IMR-90 (cell line): Measurements from ENCODE around the gene RAI1. TPM values are rescaled to one million over a fixed set of nuclear protein-coding genes. Genes with fewer than 3 reads are reported as not detected.

Source experiments
- ATAC-seq: fragments of 200-7000 bp; cut with Tn5 transposase; 2 replicates; pipeline ENCODE4 v1.9.1; 2020; ENCODE audit warnings: low read depth, mild to moderate bottlenecking, moderate library complexity
- BruUV-seq: library from RNA; stranded (reverse); fragments of 400-500 nt; replicated peaks from 2 replicates; lab custom pipeline; 2021; lab: Mats Ljungman, UMichigan
- CTCF ChIA-PET: fragments of 300-600 bp; formaldehyde crosslinking; extraction: SDS; loops from one replicate; lab custom pipeline; 2021; ENCODE audit warnings: antibody characterized with exemption; lab: Yijun Ruan, JAX
- POLR2A ChIA-PET: fragments of 300-600 bp; sonication (Branson Sonifier 250); formaldehyde crosslinking; loops from one replicate; lab custom pipeline; 2022; ENCODE audit warnings: antibody characterized with exemption; ENCODE audit not compliant: unreplicated experiment; lab: Charles Lee
- DNase-seq: peaks from one replicate; pipeline ENCODE4 v3.0.0; 2013
- H2AFZ ChIP-seq: replicated peaks from 2 replicates; pipeline ENCODE3; 2013; ENCODE audit warnings: low read length, mild to moderate bottlenecking; ENCODE audit not compliant: poor library complexity
- H2AK5ac ChIP-seq: 2 replicates; pipeline ENCODE4 v1.6.1; 2013; ENCODE audit warnings: low read depth, low read length, inconsistent platforms
- H2AK9ac ChIP-seq: replicated peaks from 2 replicates; pipeline ENCODE3; 2013; ENCODE audit warnings: mild to moderate bottlenecking, low read depth, low read length, moderate library complexity; ENCODE audit not compliant: poor library complexity
- H2BK120ac ChIP-seq: 2 replicates; pipeline ENCODE4 v1.6.1; 2013; ENCODE audit warnings: low read depth, low read length, inconsistent platforms
- H2BK15ac ChIP-seq: 3 replicates; pipeline ENCODE4 v1.6.1; 2013; ENCODE audit warnings: low read depth, low read length, inconsistent platforms
- H2BK20ac ChIP-seq: 2 replicates; pipeline ENCODE4 v1.6.1; 2013; ENCODE audit warnings: low read depth, mild to moderate bottlenecking, inconsistent platforms, low read length, moderate library complexity
- H2BK5ac ChIP-seq: 2 replicates; pipeline ENCODE4 v1.6.1; 2013; ENCODE audit warnings: mild to moderate bottlenecking, low read depth, low read length, inconsistent platforms; ENCODE audit not compliant: poor library complexity, severe bottlenecking
- H3K14ac ChIP-seq: replicated peaks from 2 replicates; pipeline ENCODE4 v1.6.1; 2013; ENCODE audit warnings: low read depth, low read length, inconsistent platforms
- H3K18ac ChIP-seq: 2 replicates; pipeline ENCODE4 v1.6.1; 2013; ENCODE audit warnings: low read depth, low read length, control low read depth
- H3K23ac ChIP-seq: 2 replicates; pipeline ENCODE4 v1.6.1; 2013; ENCODE audit warnings: low read depth, low read length, inconsistent platforms
- H3K27ac ChIP-seq: 2 replicates; pipeline ENCODE4 v1.5.1; 2013; ENCODE audit warnings: mild to moderate bottlenecking, control low read depth, low read length; ENCODE audit not compliant: insufficient read depth
- H3K27me3 ChIP-seq: 2 replicates; pipeline ENCODE4 v1.6.1; 2013; ENCODE audit warnings: low read length; ENCODE audit not compliant: control insufficient read depth, insufficient read depth
- H3K36me3 ChIP-seq: 2 replicates; pipeline ENCODE4 v1.6.1; 2013; ENCODE audit warnings: low read length, mixed read lengths; ENCODE audit not compliant: control insufficient read depth, insufficient read depth
- H3K4ac ChIP-seq: 2 replicates; pipeline ENCODE4 v1.6.1; 2013; ENCODE audit warnings: low read depth, low read length, inconsistent platforms
- H3K4me1 ChIP-seq: 2 replicates; pipeline ENCODE4 v1.6.1; 2013; ENCODE audit warnings: low read length, mixed read lengths; ENCODE audit not compliant: control insufficient read depth, insufficient read depth
- H3K4me2 ChIP-seq: 2 replicates; pipeline ENCODE4 v1.6.1; 2013; ENCODE audit warnings: low read depth, mild to moderate bottlenecking, control low read depth, low read length, moderate library complexity
- H3K4me3 ChIP-seq: 2 replicates; pipeline ENCODE4 v1.5.1; 2013; ENCODE audit warnings: low read depth, mild to moderate bottlenecking, control low read depth, low read length, moderate library complexity; ENCODE audit not compliant: insufficient read depth
- H3K56ac ChIP-seq: 2 replicates; pipeline ENCODE4 v1.6.1; 2013; ENCODE audit warnings: low read length, inconsistent platforms; ENCODE audit not compliant: insufficient read depth; ENCODE audit errors: extremely low read depth
- H3K79me1 ChIP-seq, 2 experiments: 2 replicates each; pipeline ENCODE4 v1.6.1; 2013; ENCODE audit warnings: low read length in 2 of 2, inconsistent platforms in 1 of 2, low read depth in 1 of 2
- H3K9ac ChIP-seq: 2 replicates; pipeline ENCODE4 v1.6.1; 2013; ENCODE audit warnings: low read depth, low read length, control low read depth
- H3K9me1 ChIP-seq: 2 replicates; pipeline ENCODE4 v1.6.1; 2013; ENCODE audit warnings: low read length, inconsistent platforms; ENCODE audit not compliant: insufficient read depth
- H3K9me3 ChIP-seq: 2 replicates; pipeline ENCODE4 v1.6.1; 2013; ENCODE audit warnings: low read length; ENCODE audit not compliant: control insufficient read depth, insufficient read depth
- H4K20me1 ChIP-seq: 2 replicates; pipeline ENCODE4 v1.6.1; 2013; ENCODE audit warnings: low read length, inconsistent platforms; ENCODE audit not compliant: insufficient read depth
- H4K5ac ChIP-seq: 2 replicates; pipeline ENCODE4 v1.6.1; 2013; ENCODE audit warnings: mild to moderate bottlenecking, low read depth, low read length, control low read depth
- H4K8ac ChIP-seq, 2 experiments: 2 replicates each; pipeline ENCODE4 v1.6.1; 2013; ENCODE audit warnings: low read depth in 2 of 2, low read length in 2 of 2, control low read depth in 1 of 2, inconsistent platforms in 1 of 2
- H4K91ac ChIP-seq: 2 replicates; pipeline ENCODE4 v1.6.1; 2013; ENCODE audit warnings: low read depth, low read length, inconsistent platforms; ENCODE audit not compliant: insufficient read depth
- BHLHE40 ChIP-seq: fragments of 150-350 bp; IDR thresholded peaks from 2 replicates; pipeline ENCODE4 v1.6.1; 2016; ENCODE audit warnings: mild to moderate bottlenecking, low read depth, low read length
- CEBPB ChIP-seq: IDR thresholded peaks from 2 replicates; pipeline ENCODE4 v1.6.1; 2012; ENCODE audit warnings: low read depth, low read length, improper control_type of control experiment
- CHD1 ChIP-seq: IDR thresholded peaks from 2 replicates; pipeline ENCODE4 v1.6.1; 2012; ENCODE audit warnings: low read depth, low read length, improper control_type of control experiment
- CTCF ChIP-seq: conservative IDR thresholded peaks from 2 replicates; pipeline ENCODE4 v1.5.1; 2012; ENCODE audit warnings: mild to moderate bottlenecking, low read depth, low read length, improper control_type of control experiment
- ELK1 ChIP-seq: fragments of 150-350 bp; IDR thresholded peaks from 2 replicates; pipeline ENCODE4 v1.6.1; 2016; ENCODE audit warnings: low read depth, mild to moderate bottlenecking, low read length, moderate library complexity, borderline replicate concordance
- FOS ChIP-seq: fragments of 150-350 bp; IDR thresholded peaks from 2 replicates; pipeline ENCODE4 v1.6.1; 2016; ENCODE audit warnings: low read depth, low read length
- MAFK ChIP-seq: IDR thresholded peaks from 2 replicates; pipeline ENCODE4 v1.6.1; 2012; ENCODE audit warnings: low read depth, low read length, improper control_type of control experiment
- MAZ ChIP-seq: IDR thresholded peaks from 2 replicates; pipeline ENCODE4 v1.6.1; 2012; ENCODE audit warnings: low read depth, mild to moderate bottlenecking, low read length, improper control_type of control experiment, moderate library complexity, borderline replicate concordance
- MXI1 ChIP-seq: IDR thresholded peaks from 2 replicates; pipeline ENCODE4 v1.6.1; 2012; ENCODE audit warnings: low read depth, mild to moderate bottlenecking, low read length, moderate library complexity, borderline replicate concordance
- NFE2L2 ChIP-seq: fragments of 150-350 bp; IDR thresholded peaks from 2 replicates; pipeline ENCODE4 v1.6.1; 2016; ENCODE audit warnings: low read depth, mild to moderate bottlenecking, low read length
- POLR2A ChIP-seq: IDR thresholded peaks from 2 replicates; pipeline ENCODE4 v1.6.1; 2012; ENCODE audit warnings: mild to moderate bottlenecking, low read depth, low read length
- RAD21 ChIP-seq: IDR thresholded peaks from 2 replicates; pipeline ENCODE4 v1.6.1; 2012; ENCODE audit warnings: low read length, improper control_type of control experiment
- RCOR1 ChIP-seq: IDR thresholded peaks from 2 replicates; pipeline ENCODE4 v1.6.1; 2012; ENCODE audit warnings: mild to moderate bottlenecking, low read length, improper control_type of control experiment; ENCODE audit not compliant: insufficient replicate concordance
- RFX5 ChIP-seq: IDR thresholded peaks from 2 replicates; pipeline ENCODE4 v1.8.0; 2012; ENCODE audit warnings: low read depth, mild to moderate bottlenecking, low read length, moderate library complexity
- SMC3 ChIP-seq: fragments of 150-350 bp; IDR thresholded peaks from 2 replicates; pipeline ENCODE4 v1.6.1; 2016; ENCODE audit warnings: low read depth, mild to moderate bottlenecking, antibody characterized with exemption, low read length, moderate library complexity
- USF2 ChIP-seq: fragments of 150-350 bp; IDR thresholded peaks from 2 replicates; pipeline ENCODE4 v1.6.1; 2017; ENCODE audit warnings: mild to moderate bottlenecking, antibody characterized with exemption, low read length, low read depth
- WGBS, 2 experiments: methylation state at CpG; one replicate each; pipeline versions ENCODE4 v1.1.5 to v1.1.7; 2013; ENCODE audit warnings: missing lambda C conversion rate in 2 of 2; ENCODE audit not compliant: insufficient read length in 1 of 2; ENCODE audit errors: extremely low coverage in 2 of 2; 5-methylcytosine and 5-hydroxymethylcytosine counted together
- dilution Hi-C: fragments of 300-500 bp; cut with HindIII; formaldehyde crosslinking; loops from one replicate; pipeline ENCODE4 v1.14.3; 2018; ENCODE audit warnings: low sequenced_read_pairs; ENCODE audit not compliant: unreplicated experiment
- in situ Hi-C: fragments of 300-500 bp; cut with MboI; formaldehyde crosslinking; loops from 3 replicates; pipeline ENCODE4 v1.14.3; 2019; ENCODE audit warnings: low sequenced_read_pairs, inconsistent platforms, mixed read lengths
- intact Hi-C: fragments of 100-400 bp; cut with micrococcal nuclease; formaldehyde crosslinking; loops from 2 replicates; pipeline ENCODE4 v1.10.0; 2022
- polyA plus RNA-seq, 3 experiments: library from polyadenylated mRNA; depleted of rRNA; stranded (reverse); fragments of >200 nt; gene quantifications; 2 replicates each; pipeline ENCODE4 v1.2.3, GENCODE V29; 2012; ENCODE audit warnings: low replicate concordance in 1 of 3
- total RNA-seq: library from RNA; depleted of rRNA; stranded (reverse); fragments of >200 nt; gene quantifications from 2 replicates; pipeline ENCODE4 v1.2.3, GENCODE V29; 2012

The RAI1 gene
- total and polyA plus RNA-seq, 2 of the 4 experiments (the other 2 are of a cell fraction): 1.8 to 10.5 TPM

GRCh38 chr17:17843096-17843495 lies 161.8 kb downstream of the RAI1 start:
- H4K5ac ChIP-seq: no peak overlapping the region
- BruUV-seq: no TSS peak
- CTCF ChIA-PET: interaction anchor here (0.6 kb wide), 1 partner anchor 31 kb away, joined by 3 read pairs; no protein-coding TSS in a partner anchor

More at GRCh38 chr17:17843096-17843495, 161.8 kb downstream of the RAI1 start:
- Histone ChIP-seq H3K4me1 (peaks cover 18% of the 10 kb centered on the region), H2BK5ac (no peak overlapping the region), H3K4me2 (no peak overlapping the region), H3K4ac (no peak overlapping the region), H2AK9ac (no peak overlapping the region), H3K36me3 (peaks cover 8% of the 10 kb centered on the region; the same call in 1 of the 2 replicates), H3K9me3 (no peaks in the 10 kb centered on the region), H2BK20ac (no peak overlapping the region), H3K18ac (no peak overlapping the region), H3K9me1 (peaks cover 11% of the 10 kb centered on the region), H2AK5ac (no peak overlapping the region), H4K8ac (no peak overlapping the region), H2BK120ac (no peak overlapping the region), H2AFZ (no peak overlapping the region), H3K79me1 (peaks cover 0 to 15% of the 10 kb centered on the region in 2 experiments; a peak in 2 of 4 replicates), H2BK15ac (no peak overlapping the region), H3K27me3 (no peaks in the 10 kb centered on the region), H3K27ac (no peak overlapping the region), H3K23ac (no peak overlapping the region), H3K14ac (no peak overlapping the region), H4K91ac (no peak overlapping the region), H3K56ac (no peak overlapping the region), H3K9ac (no peak overlapping the region), H4K20me1 (no peaks in the 10 kb centered on the region), H3K4me3 (no peak overlapping the region)
- DNase-seq (no peak), ATAC-seq (no peak)
- TF ChIP-seq MAZ: no peak
- no peak for TF ChIP-seq FOS
- TF ChIP-seq RFX5: no peak
- TF ChIP-seq ELK1: no peak
- TF ChIP-seq NFE2L2: no peak
- TF ChIP-seq POLR2A: no peak
- no peak for TF ChIP-seq SMC3
- no peak for TF ChIP-seq RAD21
- TF ChIP-seq BHLHE40: no peak
- no peak for TF ChIP-seq MAFK
- no peak for TF ChIP-seq CTCF
- no peak for TF ChIP-seq RCOR1
- TF ChIP-seq USF2: no peak
- no peak for TF ChIP-seq CEBPB
- no peak for TF ChIP-seq MXI1
- no peak for TF ChIP-seq CHD1
- dilution Hi-C loops: no loop called here
- POLR2A ChIA-PET: no interaction called here
- in situ Hi-C loops: no loop called here
- no CpG with 5 or more reads among the region's 4 CpGs for WGBS, 2 experiments
- intact Hi-C loops: no loop called here
